NCI-H2029 treated with DMSO at 0.1 percent for 48 hours (cell line): ENCODE data around the gene DISP3.

Source experiments
- DNase-seq: peaks from one replicate; lab custom pipeline; 2025; lab: John Stamatoyannopoulos, UW

The DISP3 gene

DNA sequence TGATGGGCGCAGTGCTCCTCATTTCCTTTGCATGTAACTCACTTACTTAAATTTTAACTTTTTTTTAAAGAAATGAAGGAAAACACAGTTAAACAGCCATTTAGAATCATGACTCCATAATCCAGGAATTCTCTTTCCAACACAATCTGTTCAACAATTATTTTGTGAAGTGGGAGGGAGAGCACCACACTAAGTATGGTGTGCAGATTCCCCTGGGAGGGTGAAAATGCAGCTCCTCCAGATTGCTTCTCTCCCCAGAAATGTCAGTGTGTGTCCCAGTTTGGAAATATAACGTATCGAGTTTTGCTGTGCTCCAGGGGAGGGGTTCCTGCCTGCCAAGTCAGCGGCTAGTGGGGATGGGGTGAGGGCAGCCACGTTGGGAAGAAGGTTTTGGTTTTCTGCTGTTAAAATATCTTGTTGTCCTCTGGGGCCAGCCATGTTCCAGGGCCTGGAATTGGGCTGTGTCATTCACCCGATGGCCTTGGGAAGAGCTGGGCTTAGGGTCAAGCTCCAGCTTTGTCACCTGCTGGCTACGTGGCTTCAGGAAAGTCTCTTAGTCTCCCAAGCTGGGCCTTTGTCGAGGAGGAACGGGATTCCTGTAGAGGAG is 17.3 kb upstream of the DISP3 start:
- no peak for DNase-seq

GRCh38 chr1:11462224-11462923 is 16.6 kb upstream of the DISP3 start:
- DNase-seq: no peak

DNA sequence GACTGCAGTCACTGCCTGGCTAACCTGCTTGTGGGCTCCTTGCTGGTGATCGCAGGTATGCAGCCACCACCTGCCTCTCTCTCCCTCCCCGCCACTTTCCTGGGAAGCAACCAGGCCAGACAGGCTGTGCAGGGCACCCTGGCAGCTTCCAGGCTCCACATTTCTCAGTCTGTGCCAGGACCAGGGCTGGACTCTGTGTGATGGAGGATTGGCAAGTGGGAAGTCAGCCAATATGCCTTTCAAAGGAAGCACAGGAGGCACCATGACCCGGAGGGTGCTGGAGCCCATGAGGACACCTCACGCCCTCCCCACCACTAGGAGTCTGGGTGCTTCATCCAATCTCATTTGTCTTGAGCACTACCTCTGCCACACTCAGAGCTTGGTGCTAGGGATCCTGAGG is 15.8 kb upstream of the DISP3 start:
- no peak for DNase-seq

- no peak for DNase-seq
Measured at GRCh38 chr1:11465307-11465706, 13.6 kb upstream of the DISP3 start.

DNA sequence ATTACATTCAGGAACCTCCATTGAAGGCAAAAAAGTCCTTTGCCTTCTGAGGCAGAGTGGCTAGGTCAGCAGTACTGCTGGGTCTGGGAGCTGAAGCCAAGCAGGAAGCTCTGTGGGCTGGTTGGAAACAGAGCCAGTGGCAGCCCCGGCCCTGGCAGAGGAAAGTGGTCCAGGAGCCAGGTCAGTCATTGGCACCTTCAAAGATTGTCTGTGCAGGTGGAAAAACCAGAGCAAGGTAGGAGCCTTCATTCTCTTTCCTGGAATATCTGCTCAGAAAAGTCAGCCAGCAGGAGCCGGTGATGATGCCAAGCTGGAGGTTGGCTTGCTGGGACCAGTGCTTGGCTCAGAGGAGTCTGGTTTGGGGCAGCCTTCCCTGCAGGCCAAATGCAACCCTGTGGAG is 12.5 kb upstream of the DISP3 start:
- no peak for DNase-seq

GRCh38 chr1:11468878-11469277 is 10.1 kb upstream of the DISP3 start:
- DNase-seq: no peak

DNA sequence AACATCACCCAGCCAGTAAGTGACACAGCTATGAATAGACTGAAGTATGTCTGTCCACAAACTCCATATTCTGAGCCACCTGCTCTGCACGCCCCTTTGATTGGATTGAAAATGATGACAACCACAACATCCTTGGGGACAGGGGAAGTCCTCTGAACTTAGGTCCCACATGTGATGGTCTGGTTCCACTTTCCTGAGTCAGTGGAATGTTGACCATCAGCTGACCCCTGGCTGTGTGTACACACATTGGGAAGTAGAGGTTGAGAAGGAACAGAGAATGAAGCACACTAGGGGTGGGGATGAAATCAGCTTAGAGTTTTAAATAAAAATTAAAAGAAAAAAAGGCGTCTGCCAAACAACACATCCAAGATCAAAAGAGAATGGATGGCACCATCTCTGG is 8.0 kb upstream of the DISP3 start:
- DNase-seq: no peak

GRCh38 chr1:11471473-11471872 is 7.5 kb upstream of the DISP3 start:
- no peak for DNase-seq

DNA sequence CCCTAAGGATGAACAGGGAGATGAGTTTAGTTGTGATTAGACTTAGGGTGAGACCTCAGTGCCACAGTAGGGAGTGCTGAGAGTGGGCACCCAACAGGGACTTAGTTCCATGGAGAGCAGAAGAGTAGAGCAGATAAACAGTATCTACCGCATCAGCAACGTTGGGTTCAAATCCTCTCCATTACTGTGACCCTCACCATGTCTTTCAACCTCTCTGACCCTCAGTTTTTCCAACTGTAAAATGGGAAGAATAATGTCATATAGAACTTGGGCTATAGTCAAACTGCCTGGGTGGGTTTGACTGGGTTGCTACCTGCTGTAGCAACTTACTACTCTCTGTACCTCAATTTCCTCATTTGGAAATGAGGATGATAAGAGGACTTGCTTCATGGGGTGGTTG is 6.7 kb upstream of the DISP3 start:
- DNase-seq: no peak

GRCh38 chr1:11472741-11473140 is 6.2 kb upstream of the DISP3 start:
- DNase-seq: no peak

GRCh38 chr1:11473491-11474034 is 5.4 kb upstream of the DISP3 start:
- no peak for DNase-seq

DNA sequence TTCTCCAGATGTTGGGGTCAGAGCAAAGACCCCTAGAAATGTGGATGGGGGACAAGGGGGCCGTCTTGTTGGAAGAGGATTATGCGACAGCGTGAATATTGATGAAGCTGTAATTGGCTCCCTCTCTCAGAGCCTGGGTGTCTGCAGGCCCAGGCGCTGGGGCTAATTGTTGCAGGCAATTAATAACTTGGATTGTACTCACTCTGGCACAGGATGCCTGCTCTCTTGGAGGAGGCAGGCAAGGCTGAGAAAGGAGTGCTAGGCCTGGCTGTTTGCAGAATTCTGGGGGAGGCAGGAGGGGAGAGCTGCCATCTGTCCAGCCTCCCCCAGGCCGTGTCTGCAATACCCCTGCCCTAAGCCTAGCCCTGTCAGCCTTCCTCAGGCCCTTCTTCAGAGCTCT is 4.1 kb upstream of the DISP3 start:
- no peak for DNase-seq

- no peak for DNase-seq
Measured at GRCh38 chr1:11475748-11476147, 3.2 kb upstream of the DISP3 start.

DNA sequence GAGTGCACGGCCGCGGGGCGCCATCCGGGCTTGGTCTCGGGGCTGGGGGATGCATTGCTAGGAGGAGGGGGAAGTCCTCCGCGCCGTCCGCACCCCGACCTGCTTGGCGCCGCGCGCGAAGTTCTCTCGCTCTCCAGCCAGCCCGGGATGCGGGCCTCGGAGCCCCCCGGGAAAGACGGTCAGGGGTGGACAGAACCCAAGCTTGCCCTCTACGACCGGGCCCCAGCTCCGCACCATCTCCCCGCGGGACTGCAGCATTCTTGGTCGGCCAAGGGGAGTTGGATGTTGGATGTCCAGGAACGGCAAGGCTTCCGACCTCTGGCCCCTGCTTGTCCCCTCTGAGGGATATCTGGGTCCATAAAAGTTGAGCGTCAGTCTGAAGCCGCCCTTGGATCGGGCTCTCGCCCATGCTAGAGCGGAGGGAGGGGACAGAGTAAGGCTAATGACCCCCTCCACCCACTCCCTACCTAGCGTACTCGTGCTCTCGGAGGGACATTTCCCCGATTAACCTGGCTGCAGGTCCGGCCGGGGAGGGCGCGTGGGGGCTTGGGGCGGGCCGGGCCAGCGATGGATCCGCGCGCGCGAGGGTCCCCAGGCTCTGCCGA is 522 bp downstream of the DISP3 start:
- DNase-seq: no peak

GRCh38 chr1:11481019-11481418 is 2.1 kb downstream of the DISP3 start:
- DNase-seq: no peak

DNA sequence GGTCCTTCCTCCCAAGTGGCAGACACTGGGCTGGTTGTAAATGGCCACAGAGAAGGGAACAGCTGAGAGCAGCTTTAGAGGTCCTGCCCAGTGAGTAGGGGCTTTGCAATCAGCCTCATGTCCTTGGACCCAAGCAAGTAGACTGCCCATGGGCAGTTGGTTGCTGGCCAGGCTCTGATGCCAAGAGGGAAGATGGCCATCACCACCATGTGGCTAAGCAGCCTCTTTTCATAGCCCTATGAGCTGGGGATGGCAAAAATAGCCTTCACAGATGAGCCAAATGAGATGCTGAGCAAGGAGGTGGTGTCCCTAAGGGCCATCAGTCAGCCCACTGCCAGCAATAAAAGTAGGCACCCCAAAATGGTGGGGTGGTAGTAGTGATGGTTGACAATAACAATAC is 3.2 kb downstream of the DISP3 start:
- no peak for DNase-seq

DNA sequence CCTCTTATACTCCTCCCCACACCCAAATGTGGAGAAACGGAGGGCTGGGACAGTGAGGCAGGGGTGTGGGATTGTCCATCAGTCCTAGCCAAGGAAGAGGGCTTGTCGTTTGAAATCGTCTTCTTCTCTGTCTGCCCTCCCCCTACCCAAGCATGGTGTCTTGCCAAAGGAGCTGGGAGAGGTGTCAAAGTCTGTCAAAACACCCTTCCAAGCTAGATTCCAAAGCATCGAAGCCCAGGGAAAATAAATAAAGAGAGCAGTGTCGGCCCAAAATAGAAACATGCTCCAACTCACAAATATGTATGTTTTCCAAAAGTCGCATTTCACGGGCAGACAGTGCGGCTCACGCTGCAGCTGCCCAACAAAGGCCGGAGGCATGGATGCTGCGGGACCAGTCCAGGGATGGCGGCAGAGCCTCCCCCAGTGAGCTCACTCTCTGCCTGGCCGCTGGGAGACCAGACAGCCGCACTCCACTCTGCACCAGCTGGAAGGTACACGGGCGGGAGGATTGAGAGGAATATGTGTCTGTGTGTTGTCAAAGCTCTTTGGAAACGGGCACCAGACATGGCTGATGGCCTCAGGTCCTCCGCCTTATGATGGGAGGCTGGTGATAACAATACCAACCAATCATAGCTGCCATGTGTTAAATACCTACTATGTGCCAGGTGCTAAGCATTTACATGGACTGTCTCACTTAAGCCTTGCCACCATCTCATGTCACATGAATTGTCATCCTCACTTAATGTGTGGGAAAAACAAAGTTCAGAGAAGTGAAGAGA is 3.9 kb downstream of the DISP3 start:
- DNase-seq: no peak

- peak; percentile 39 for DNase-seq
Measured at GRCh38 chr1:11483581-11484320, 4.8 kb downstream of the DISP3 start.

- DNase-seq: no peak
Measured at GRCh38 chr1:11484321-11484655, 5.3 kb downstream of the DISP3 start.

DNA sequence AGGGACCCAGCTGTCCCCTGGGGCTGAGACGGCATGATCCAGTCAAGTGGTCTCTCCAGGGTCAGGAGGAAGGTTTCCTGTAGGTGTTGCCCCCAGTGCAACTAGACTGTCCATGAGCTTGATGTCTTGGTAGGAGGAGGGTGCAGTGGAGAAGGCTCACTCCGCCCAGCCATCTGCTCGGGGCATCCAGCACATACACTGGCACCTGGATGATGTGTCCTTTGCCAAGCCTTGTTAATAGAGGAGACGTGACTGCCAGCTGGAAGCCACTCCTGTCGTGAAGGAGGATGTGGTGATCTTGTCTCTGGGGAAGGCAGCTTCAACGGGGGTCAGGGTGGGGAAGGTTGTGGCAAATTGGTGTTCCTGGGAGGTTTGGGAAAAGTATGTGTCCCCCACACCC is 6.2 kb downstream of the DISP3 start:
- DNase-seq: peak; percentile 20

DNA sequence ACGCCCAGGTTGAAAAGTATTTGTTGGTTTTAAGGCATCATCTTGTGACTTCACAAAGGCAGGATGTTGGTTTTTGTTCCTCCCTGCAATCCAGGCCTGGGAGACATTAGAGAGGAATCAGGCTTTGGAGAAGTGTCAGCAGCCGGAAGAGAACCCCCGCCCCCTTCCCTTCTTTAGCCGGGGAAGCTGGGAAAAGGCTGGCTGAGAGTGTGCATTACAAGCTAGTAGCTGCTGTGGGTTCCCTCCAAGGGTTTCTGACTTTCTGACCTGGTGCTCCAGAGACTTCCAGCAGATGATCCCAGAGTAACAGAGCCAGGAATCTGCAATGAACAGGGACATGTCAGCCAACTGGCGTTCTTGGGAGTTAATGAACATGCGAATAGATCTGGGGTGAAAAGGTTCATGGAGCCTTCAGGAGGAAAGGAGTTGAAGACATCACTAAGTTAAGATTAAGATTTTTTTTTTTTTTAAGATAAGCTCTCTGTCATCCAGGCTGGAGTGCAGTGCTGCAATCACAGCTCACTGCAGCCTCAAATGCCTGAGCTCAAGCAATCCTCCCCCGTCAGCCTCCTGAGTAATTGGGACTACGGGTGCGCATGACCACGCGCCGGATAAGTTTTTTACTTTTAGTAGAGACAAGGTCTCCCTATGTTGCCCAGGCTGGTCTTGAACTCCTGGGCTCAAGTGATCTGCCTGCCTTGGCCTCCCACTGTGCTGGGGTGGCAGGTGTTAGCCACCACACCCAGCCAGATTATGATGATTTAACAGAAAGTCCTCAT is 7.5 kb downstream of the DISP3 start:
- no peak for DNase-seq
